GM23248 (cell line): ENCODE results near the gene CASZ1.

Source experiments
- EZH2 ChIP-seq: fragments of 200-600 bp; sonication (generic); IDR thresholded peaks from 2 replicates; pipeline ENCODE4 v1.6.1; 2018; ENCODE audit warnings: antibody characterized with exemption, mild to moderate bottlenecking; ENCODE audit not compliant: insufficient read depth, poor library complexity, severe bottlenecking
- EZH2phosphoT487 ChIP-seq: fragments of 200-600 bp; sonication (generic); IDR thresholded peaks from 2 replicates; pipeline ENCODE4 v1.6.1; 2018; ENCODE audit warnings: antibody characterized with exemption, moderate library complexity, mild to moderate bottlenecking, low read depth; ENCODE audit not compliant: insufficient read depth

DNA sequence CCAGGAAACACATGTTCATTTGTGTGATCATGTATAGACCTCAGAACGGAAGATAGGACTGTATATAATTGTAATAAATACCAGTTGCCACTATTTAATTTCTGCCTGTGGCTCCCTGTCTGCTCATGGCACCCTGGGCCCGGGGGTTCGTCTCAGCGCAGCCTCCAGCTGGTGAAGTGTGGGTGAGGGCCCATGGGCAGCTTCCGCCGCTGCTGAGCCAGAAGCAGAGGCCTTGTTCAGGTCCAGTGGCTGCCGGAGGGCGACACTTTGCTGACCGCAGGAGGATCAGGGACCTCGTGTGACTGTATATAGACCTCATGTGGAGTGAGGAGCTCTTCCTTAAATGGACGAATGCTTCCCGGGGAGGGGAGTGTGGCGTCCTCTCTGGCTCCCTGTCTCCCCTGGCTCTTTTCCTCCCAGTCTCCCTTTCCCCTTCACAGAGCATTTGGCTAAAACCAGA, 165.8 kb downstream of the CASZ1 start:
- TF ChIP-seq EZH2 (no peak), EZH2phosphoT487 (no peak)
